TTC549 (cell line): ENCODE results near the gene PRXL2B.
"Not testable (repeated sequence)": the region's sequence is repeated elsewhere in the genome, so short reads cannot be mapped to it uniquely, and the experiment has no call there.

Experiments
- FAIRE-seq: peaks from 2 replicates; lab custom pipeline; 2012; peaks lifted over from hg19 to GRCh38; lab: Jason Lieb, UNC

The PRXL2B gene

GRCh38 chr1:2614145-2614544 lies 27.6 kb downstream of the PRXL2B start:
- FAIRE-seq: no peak

GRCh38 chr1:2617971-2618470 lies 31.4 kb downstream of the PRXL2B start:
- FAIRE-seq: no peak

GRCh38 chr1:2623571-2624337 lies 37.2 kb downstream of the PRXL2B start:
- FAIRE-seq: no peak

DNA sequence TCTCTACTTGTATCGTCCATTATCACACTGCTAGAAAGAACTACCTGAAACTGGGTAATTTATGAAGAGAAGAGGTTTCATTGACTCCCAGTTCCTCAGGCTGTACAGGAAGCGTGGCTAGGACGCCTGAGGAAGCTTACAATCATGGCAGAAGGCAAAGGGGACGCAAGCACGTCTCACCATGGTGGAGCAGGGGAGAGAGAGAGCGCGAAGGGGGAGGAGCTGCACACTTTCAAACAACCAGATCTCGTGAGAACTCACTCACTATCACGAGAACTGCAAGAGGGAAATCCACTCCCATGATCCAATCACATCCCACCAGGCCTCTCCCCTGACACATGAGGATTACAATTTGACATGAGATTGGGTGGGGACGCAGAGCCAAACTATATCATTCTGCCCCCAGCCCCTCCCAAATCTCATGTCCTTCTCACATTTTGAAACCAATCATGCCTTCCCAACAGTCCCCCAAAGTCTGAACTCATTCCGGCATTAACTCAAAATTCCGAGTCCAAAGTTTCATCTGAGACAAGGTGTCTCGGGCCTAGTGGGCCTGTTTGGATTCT lies 38.2 kb downstream of the PRXL2B start:
- no peak for FAIRE-seq

GRCh38 chr1:2625311-2625710 lies 38.7 kb downstream of the PRXL2B start:
- FAIRE-seq: no peak

DNA sequence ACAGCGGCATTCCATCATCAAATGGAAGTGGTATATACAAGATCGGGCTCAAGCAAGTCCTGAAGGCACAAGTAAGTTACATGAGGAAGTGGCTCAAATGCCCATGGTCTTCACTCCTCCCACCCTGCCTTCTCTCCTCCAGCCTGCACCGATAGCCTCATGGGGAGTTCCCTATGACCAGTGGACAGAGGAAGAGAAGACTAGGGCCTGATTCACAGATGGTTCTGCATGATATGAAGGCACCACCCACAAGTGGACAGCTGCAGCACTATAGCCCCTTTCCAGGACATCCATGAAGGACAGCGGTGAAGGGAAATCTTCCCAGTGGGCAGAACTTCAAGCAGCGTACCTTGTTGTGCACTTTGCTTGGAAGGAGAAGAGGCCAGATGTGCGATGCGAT lies 39.2 kb downstream of the PRXL2B start:
- FAIRE-seq: not testable (repeated sequence)

DNA sequence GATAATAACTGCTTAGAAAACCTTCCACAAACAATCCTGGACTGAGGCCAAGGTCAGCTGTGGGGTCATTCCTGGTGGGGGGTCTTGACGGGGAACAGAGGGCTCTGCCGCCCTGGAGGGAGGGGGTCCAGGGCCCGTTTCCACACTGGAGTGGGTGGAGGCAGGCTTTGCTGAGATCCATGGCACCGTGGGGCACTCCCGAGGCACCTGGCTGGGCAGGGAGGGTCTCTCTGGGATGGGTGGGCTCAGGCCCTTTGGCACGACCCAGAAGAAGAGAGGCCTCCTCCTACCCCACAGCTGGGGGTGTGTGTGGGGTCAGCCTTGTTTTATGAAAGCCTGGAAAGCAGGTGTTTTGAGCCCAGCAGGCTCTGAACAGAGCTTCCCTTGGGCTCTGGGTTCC lies 41.2 kb downstream of the PRXL2B start:
- FAIRE-seq: no peak

GRCh38 chr1:2628191-2628932 lies 41.8 kb downstream of the PRXL2B start:
- FAIRE-seq: no peak

DNA sequence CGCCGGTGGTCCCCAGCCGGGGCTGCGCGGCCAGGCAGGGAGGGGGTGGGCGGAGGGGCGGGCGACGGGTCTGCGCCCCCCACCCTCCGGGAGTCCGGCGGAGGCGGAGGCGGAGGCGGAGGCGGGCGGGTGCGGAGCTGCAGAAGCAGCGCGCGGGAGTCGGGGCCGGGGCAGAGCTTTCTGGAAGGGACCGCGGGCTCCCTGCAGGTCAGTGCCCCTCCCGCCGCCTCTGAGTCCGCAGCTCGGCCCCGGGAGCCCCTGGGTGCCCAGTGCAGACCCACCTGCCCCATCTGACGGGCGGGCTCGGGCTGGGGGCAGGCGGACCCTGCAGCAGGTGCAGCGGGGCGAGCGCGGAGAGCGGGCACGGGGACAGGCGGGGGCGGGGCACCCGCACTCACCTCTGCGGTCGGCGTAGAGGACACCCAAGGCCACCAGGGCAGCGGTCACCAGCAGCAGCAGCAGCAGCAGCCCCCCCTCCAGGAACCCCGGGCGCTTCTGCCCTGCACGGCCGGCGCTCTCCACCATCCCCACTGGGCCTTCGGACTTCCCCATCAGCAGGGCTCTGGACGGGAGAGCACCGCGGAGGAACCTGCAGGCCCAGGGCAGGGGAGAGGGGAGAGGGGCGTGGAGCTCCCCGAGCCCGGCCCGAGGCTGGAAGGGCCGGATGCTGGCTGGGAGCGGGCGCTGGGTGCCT lies 42.5 kb downstream of the PRXL2B start:
- FAIRE-seq: no peak

- no peak for FAIRE-seq
These were observed 43.3 kb downstream of the PRXL2B start for GRCh38 chr1:2629627-2630497.

DNA sequence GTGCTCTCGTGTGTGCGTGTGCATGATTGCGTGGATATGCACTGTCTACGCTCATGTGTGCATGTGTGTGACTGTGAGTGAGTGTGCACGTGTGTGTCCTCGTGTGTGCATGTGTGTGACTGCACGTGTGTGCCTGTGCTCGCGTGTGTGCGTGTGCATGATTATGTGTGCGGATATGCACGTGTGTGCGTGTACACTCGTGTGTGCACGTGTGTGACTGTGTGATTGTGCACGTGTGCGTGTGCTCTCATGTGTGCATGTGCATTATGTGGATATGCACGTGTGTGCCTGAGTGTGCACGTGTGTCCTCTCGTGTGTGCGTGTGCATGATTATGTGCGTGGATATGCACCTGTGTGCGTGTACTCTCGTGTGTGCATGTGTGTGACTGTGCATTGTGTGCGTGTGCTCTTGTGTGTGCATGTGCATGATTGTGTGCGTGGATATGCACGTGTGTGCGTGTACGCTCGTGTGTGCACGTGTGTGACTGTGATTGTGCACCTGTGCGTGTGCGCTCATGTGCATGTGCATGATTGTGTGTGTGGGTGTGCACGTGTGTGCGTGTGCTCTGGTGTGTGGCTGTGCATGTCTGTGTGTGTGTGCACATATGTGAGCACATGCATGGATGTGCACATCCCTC lies 44.0 kb downstream of the PRXL2B start:
- no peak for FAIRE-seq

GRCh38 chr1:2631136-2632050 lies 44.8 kb downstream of the PRXL2B start:
- FAIRE-seq: no peak

DNA sequence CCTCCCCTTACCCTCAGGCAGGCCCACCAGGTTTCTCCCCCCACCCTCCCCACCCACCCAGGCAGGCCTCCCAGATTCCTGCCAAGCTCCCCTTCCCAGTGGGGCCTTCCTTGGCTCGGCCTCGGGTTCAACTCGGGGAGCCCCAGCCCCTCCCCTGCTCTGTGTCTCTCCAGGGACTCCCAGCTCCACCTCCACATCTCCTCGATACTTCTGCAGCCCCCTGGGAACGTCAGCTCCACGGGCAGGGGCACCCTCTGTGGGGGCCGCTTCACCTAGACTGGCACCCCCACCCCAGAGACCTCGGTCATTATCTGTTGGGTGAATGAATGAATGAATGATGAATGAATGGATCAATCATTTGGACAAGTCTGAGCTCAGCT lies 45.5 kb downstream of the PRXL2B start:
- no peak for FAIRE-seq

- FAIRE-seq: no peak
These were observed 46.2 kb downstream of the PRXL2B start, which contains the start of gene MMEL1 for GRCh38 chr1:2632561-2633361. Gene MMEL1 (minus strand): TSS chr1:2633016. CDS start chr1:2629484, 3,532 bp downstream.

DNA sequence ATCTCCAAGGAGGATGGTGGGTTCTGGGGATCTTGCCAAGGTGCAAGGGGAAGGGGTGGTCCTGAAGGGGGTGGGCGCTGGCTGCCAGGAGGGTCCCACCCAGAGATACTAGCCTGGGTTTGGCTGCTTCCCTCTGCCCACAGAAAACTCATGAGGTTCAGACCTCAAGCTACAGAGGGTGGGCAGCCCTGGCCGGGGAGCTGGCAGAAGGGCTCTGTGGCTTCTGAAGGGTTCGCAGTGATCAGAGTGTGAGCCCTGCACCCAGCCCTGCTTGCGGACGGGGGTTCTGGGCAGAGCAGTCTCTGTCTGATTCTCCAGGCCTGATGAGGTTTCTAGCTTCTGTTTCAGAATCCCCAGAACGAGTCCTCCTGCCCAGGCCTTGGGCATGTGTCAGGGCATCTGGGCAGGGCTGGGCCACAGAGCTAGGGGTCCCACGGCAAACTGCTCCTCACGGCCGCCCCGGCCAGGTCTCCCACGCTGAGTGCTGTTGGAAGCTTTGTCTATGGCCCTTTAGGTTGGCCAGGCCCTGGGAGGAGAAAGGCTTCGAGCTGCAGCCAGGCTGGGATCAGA lies 46.9 kb downstream of the PRXL2B start:
- no peak for FAIRE-seq

DNA sequence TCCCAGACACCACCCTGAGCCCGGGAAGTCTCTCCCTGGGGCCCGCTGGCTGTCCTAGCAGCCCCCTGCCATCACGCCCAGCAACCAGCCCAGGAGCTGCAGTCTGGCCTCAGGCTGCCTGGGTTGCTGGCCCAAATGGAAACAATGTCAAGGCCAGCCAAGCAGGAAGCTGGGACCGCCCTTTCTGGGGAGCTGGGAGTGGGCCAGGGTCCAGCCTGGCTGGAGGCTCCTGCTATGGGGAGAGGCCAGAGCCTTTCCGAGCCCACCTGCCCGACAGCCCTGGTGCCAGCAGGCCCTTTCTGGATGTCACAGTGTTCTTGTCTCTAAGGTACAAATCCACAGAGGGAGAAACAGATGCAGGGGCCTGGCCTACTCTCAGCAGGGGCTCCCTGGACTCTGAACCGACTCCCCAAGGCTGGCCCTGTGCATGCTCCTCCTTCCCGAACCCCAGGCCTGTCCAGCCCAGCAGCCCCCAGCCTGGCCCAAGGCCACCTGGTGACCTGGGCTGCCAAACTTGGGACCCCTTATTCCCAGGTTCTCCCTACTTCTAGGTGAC lies 47.4 kb downstream of the PRXL2B start:
- FAIRE-seq: no peak

- no peak for FAIRE-seq
These were observed 48.9 kb downstream of the PRXL2B start for GRCh38 chr1:2635361-2636010.

DNA sequence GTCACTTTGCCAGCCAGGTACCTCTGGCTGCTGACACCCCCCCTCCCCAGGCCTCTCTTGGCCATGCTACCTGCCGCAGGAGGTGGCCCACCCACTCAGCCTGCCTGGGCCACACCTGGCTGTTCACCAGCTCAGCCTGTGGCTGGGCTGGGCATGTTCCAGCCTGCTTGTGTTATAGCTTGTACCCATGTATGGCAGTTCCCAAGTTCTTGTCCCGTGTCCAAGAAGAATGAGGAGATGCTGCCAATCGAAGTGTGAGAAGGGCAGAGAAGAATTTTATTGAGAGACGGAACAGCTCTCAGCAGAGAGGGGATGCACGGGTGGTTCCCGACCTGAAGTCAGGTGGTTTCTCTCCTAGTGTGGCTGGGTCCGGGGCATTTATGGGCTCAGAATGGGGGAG lies 50.2 kb downstream of the PRXL2B start:
- no peak for FAIRE-seq
